WI38 (cell line): Measurements from ENCODE around the gene SCLY.

Source experiments
- H3K4me3 ChIP-seq: 2 replicates; pipeline ENCODE4 v1.5.1; 2011; ENCODE audit warnings: low read depth, mild to moderate bottlenecking, control low read depth, low read length
- TF ChIP-seq, protein P1 (sequence below): IDR thresholded peaks from 2 replicates; pipeline ENCODE4 v1.5.1; 2012; ENCODE audit warnings: low read depth, mild to moderate bottlenecking, control low read depth, low read length

Gene SCLY

DNA sequence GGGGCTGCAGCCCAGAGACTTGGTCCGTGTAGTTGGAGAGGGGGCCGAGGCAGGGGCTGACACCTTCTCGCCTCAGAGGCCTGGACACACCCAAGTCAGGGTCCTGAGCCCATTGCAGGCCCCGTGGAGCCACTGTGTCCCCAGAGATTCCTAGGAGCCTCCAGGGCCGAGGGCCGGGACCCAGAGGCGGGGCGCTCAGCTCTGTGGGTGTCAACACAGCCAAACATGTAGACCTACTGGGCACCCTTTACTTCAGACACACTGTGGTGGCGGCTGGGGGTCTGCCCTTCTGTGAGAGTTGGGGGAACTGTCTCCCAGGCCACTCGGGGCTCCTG is 38.9 kb downstream of the SCLY start:
- TF ChIP-seq, protein P1, sequence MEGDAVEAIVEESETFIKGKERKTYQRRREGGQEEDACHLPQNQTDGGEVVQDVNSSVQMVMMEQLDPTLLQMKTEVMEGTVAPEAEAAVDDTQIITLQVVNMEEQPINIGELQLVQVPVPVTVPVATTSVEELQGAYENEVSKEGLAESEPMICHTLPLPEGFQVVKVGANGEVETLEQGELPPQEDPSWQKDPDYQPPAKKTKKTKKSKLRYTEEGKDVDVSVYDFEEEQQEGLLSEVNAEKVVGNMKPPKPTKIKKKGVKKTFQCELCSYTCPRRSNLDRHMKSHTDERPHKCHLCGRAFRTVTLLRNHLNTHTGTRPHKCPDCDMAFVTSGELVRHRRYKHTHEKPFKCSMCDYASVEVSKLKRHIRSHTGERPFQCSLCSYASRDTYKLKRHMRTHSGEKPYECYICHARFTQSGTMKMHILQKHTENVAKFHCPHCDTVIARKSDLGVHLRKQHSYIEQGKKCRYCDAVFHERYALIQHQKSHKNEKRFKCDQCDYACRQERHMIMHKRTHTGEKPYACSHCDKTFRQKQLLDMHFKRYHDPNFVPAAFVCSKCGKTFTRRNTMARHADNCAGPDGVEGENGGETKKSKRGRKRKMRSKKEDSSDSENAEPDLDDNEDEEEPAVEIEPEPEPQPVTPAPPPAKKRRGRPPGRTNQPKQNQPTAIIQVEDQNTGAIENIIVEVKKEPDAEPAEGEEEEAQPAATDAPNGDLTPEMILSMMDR: no peak

DNA sequence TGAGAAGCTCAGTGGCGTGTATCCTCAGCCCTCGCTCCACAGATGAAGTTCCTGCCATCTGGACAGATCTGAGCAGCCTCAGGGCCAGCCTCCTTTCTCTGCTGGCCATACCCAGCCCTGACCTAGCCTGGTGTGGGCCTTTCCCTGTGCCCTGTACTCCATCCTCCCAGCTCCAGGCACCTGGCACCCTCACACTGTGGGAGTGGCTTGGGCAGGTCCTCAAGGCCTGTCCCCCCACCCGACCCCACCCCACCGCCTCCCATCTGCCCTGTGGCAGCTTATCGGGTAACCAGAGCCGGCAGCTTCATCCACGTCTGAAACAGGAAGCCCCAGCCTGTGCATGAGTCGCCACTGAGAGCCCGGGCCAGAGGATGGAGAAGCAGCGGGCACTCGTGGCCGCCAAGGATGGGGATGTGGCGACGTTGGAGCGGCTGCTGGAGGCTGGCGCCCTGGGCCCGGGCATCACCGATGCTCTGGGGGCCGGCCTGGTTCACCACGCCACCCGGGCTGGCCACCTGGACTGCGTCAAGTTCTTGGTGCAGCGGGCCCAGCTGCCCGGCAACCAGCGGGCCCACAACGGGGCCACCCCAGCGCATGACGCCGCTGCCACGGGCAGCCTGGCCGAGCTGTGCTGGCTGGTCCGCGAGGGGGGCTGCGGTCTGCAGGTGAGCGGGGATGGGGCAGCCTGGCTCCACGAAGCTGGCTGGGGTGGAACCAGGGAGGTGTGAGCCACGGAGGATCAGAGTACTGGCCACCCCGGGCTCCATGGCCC is 39.4 kb downstream of the SCLY start, which contains the start of gene ESPNL:
TSS of gene ESPNL (plus strand) at position 292 of the 772 bp plus-strand sequence. CDS start at position 372, 80 bp downstream.
- TF ChIP-seq, protein P1: no peak
- no peak within 1 kb of the TSS for H3K4me3 ChIP-seq

More for the DNA sequence above, 38.9 kb downstream of the SCLY start:
- H3K4me3 ChIP-seq: no peak overlapping the region

DNA sequence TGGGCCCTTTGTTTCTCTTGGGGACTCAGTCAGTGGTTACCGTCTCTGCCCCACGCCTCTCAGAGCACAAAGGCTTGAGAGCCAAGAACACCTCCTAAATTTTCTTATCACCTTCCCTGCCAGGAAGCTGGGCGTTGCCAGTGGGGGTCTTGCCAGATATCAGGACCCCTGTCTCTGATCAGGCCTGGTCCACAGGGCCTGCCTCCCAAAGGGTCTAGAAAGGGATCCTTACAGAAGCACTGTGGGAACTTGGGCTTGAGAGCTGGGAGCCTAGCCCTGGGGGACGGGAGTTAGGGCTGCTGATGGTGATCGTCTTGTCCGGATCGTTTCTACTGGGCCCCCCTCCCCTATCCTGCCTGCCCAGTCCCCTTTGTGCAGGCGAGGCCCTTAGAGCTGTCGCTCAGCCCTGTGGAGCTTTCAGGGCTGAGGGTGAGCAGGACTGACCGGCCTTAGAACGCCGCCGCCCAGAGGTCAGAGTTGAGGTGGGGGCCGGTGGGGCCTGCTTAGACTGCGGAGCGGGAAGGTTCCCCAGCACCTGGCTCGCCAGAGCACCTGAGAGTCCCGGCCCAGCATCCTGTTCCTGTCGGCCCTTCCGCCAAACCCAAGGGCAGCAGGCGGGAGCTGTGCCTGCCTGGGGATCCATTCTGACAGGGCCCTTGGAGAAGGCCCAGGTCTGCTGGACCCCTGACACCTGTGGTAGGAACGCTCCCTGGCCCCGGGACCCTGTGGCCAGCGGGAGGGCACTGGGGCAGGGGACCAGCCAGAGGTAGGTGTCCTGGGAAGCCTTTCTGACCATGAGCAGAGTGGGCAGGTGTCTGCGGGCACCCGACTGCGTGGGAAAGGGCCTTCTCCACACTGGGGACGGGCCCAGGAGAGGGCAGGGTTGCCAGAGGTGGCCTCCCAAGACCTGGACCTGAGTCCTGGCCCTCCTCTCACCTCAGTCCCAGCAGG is 40.3 kb downstream of the SCLY start:
- H3K4me3 ChIP-seq: no peak overlapping the region
- TF ChIP-seq, protein P1: no peak

DNA sequence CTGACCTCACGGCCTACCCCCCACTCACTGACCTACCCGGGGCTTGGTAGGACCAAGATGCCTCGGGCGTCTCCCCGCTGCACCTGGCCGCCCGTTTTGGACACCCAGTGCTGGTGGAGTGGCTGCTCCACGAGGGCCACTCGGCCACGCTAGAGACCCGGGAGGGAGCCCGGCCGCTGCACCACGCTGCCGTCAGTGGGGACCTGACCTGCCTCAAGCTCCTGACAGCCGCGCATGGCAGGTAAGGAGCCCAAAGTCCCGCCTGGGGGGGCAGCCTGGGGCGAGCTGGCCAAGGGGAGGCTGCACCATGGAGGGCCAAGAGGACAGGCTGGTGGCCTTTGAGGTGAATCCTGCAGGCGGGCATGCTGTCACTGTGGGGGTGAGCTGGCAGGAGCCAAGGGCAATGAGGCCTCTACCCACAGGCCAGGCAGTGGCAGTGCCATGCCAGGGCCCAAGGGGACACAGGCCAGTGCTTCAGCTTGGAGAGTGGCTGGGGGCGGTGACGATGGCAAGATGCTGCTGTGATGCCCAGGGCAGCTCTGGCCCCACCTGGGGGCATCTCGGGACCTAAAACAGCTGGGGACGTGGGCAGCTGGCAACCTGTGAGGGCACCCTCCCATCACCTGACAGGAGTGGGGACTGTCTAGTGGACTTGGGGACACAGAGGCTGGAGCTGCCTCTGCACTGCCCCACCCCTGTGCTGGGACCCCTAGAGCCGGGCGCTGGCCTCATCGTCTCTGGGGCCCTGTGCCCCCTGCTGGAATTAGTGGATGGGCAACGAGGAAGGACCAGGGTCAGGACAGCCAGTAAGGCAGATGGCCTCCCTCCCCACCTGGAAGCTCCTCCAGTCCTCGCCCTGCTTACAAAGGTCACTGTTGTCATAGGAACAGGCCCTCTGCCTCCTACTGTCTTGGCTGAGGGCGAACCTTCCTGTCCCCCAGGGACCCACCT is 41.4 kb downstream of the SCLY start:
- TF ChIP-seq, protein P1: no peak
- H3K4me3 ChIP-seq: no peak overlapping the region

DNA sequence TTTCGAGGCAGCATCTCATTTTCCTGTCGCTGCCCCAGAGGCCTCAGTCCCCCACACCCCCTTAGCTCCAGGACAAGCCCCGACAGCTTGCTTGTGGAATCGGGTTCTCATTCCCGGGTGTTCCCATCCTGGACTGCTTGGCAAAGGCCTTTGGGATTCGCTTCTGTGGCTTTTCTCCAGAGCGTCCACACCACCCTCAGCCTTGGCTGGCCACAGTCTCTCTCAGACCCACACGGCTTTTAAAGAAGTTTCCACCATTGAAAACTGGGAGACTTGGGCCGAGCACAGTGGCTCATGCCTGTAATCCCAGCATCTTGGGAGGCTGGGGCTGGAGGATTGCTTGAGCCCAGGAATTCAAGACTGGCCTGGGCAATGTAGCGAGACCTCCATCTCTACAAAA is 42.1 kb downstream of the SCLY start:
- TF ChIP-seq, protein P1: no peak
- H3K4me3 ChIP-seq: no peak overlapping the region

DNA sequence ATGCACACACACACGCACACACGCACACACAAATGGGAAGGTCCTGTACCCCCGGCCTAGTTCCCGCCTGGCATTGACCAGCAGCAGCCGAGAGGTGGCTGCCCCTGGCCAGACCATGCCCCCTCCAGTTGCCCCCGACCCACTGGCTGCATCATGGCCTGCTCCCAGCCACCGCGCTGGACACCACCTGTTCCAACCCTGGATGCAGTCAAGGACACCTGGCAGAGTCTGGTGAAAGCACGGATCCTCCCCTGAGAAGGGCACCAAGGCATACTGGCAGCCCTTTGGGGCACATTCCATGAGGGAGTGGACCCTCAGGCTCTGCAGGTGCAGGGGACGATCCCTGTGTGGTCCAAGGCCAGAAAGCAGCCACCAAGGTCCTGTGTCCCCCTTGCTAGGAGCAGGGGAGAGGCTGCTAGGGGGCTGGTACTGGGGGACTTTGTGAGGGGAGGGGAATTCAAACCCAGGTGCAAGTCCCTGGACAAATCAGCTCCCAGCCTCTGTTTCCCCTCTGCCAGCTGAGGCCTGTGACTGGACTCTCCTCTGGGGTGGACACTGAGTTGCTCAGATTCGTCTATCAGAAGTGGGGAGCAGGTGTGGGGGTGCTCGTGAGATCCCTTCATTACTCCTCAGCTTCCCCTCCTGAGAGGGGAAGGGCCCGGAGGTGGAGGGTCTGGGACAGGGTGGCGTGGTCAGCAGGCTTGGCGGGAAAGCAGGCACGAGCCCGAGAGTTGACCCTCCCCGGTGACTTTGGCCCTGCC is 42.8 kb downstream of the SCLY start:
- no peak overlapping the region for H3K4me3 ChIP-seq
- TF ChIP-seq, protein P1: no peak
